SK-N-SH treated with all-trans-retinoic acid at 6 μM for 48 hours (cell line): Measurements from ENCODE around the gene UBASH3B.

Source experiments
- ATAC-seq: fragments of 200-7000 bp; cut with Tn5 transposase; 3 replicates; pipeline ENCODE4 v1.9.1; 2020; ENCODE audit warnings: mild to moderate bottlenecking, moderate library complexity
- ARNTL ChIP-seq: fragments of 450-650 bp; formaldehyde crosslinking; IDR thresholded peaks from 2 replicates; pipeline ENCODE4 v1.5.0; 2020; ENCODE audit warnings: low read depth, mild to moderate bottlenecking, moderate library complexity, borderline replicate concordance
- BACH2 ChIP-seq: fragments of 250-450 bp; sonication (Bioruptor Pico); IDR thresholded peaks from 2 replicates; pipeline ENCODE4 v1.9.0; 2021; ENCODE audit warnings: mild to moderate bottlenecking, borderline replicate concordance
- CREB5 ChIP-seq: fragments of 250-450 bp; sonication (Bioruptor Pico); IDR thresholded peaks from 2 replicates; pipeline ENCODE4 v1.5.1; 2020; ENCODE audit warnings: low read depth, mild to moderate bottlenecking, moderate library complexity
- CSDC2 ChIP-seq: fragments of 250-450 bp; sonication (Bioruptor Pico); IDR thresholded peaks from 2 replicates; pipeline ENCODE4 v1.5.0; 2020; ENCODE audit warnings: mild to moderate bottlenecking, moderate library complexity
- CSRNP3 ChIP-seq: fragments of 250-450 bp; sonication (Bioruptor Pico); IDR thresholded peaks from 2 replicates; pipeline ENCODE4 v1.5.1; 2021; ENCODE audit warnings: mild to moderate bottlenecking, moderate library complexity
- ESRRG ChIP-seq: fragments of 250-450 bp; sonication (Bioruptor Pico); IDR thresholded peaks from 2 replicates; pipeline ENCODE4 v1.6.1; 2021; ENCODE audit warnings: mild to moderate bottlenecking
- GLIS3 ChIP-seq: fragments of 250-450 bp; sonication (Bioruptor Pico); IDR thresholded peaks from 2 replicates; pipeline ENCODE4 v1.5.0; 2020; ENCODE audit warnings: mild to moderate bottlenecking, moderate library complexity
- ISL1 ChIP-seq: fragments of 250-450 bp; sonication (Bioruptor Pico); IDR thresholded peaks from 2 replicates; pipeline ENCODE4 v2.1.2; 2022; ENCODE audit warnings: mild to moderate bottlenecking, moderate library complexity
- OSR1 ChIP-seq: fragments of 250-450 bp; sonication (Bioruptor Pico); IDR thresholded peaks from 2 replicates; pipeline ENCODE4 v1.8.0; 2022; ENCODE audit warnings: moderate library complexity, mild to moderate bottlenecking, inconsistent platforms
- PATZ1 ChIP-seq: fragments of 250-450 bp; sonication (Bioruptor Pico); IDR thresholded peaks from 2 replicates; pipeline ENCODE4 v1.8.0; 2020; ENCODE audit warnings: mild to moderate bottlenecking, moderate library complexity, borderline replicate concordance
- POU6F1 ChIP-seq: fragments of 250-450 bp; sonication (Bioruptor Pico); IDR thresholded peaks from 2 replicates; pipeline ENCODE4 v1.8.0; 2021; ENCODE audit warnings: low read depth, mild to moderate bottlenecking, moderate library complexity, borderline replicate concordance
- PPARA ChIP-seq: fragments of 250-450 bp; sonication (Bioruptor Pico); IDR thresholded peaks from 2 replicates; pipeline ENCODE4 v1.5.0; 2020; ENCODE audit warnings: mild to moderate bottlenecking, borderline replicate concordance
- RARB ChIP-seq: fragments of 250-450 bp; sonication (Bioruptor Pico); IDR thresholded peaks from 2 replicates; pipeline ENCODE4 v1.8.0; 2021; ENCODE audit warnings: mild to moderate bottlenecking, moderate library complexity
- SNAI2 ChIP-seq: fragments of 250-450 bp; sonication (Bioruptor Pico); IDR thresholded peaks from 2 replicates; pipeline ENCODE4 v1.5.0; 2020; ENCODE audit warnings: mild to moderate bottlenecking, moderate library complexity
- TCF4 ChIP-seq: fragments of 250-450 bp; sonication (Bioruptor Pico); IDR thresholded peaks from 2 replicates; pipeline ENCODE4 v1.8.0; 2021; ENCODE audit warnings: mild to moderate bottlenecking, moderate library complexity, borderline replicate concordance
- TSHZ2 ChIP-seq: fragments of 250-450 bp; sonication (Bioruptor Pico); IDR thresholded peaks from 2 replicates; pipeline ENCODE4 v1.5.0; 2020; ENCODE audit warnings: mild to moderate bottlenecking, moderate library complexity
- ZFP3 ChIP-seq: fragments of 250-450 bp; sonication (Bioruptor Pico); IDR thresholded peaks from 2 replicates; pipeline ENCODE4 v1.5.0; 2020; ENCODE audit warnings: mild to moderate bottlenecking, moderate library complexity
- ZFP30 ChIP-seq: fragments of 450-650 bp; formaldehyde crosslinking; IDR thresholded peaks from 2 replicates; pipeline ENCODE4 v1.5.0; 2022; ENCODE audit warnings: mild to moderate bottlenecking, moderate library complexity
- ZNF565 ChIP-seq: fragments of 450-650 bp; formaldehyde crosslinking; conservative IDR thresholded peaks from 2 replicates; pipeline ENCODE4 v1.5.0; 2020; ENCODE audit warnings: low read depth, mild to moderate bottlenecking, moderate library complexity
- ZNF70 ChIP-seq: fragments of 450-650 bp; formaldehyde crosslinking; IDR thresholded peaks from 2 replicates; pipeline ENCODE4 v1.5.0; 2020; ENCODE audit warnings: mild to moderate bottlenecking, moderate library complexity
- ZNF8 ChIP-seq: fragments of 450-650 bp; formaldehyde crosslinking; IDR thresholded peaks from 2 replicates; pipeline ENCODE4 v1.5.0; 2020; ENCODE audit warnings: mild to moderate bottlenecking, moderate library complexity

UBASH3B gene

GRCh38 chr11:122633219-122633829, 22.2 kb upstream of the UBASH3B start:
- ATAC-seq: peak; percentile 73

GRCh38 chr11:122634501-122634900, 21.0 kb upstream of the UBASH3B start:
- TF ChIP-seq ESRRG (no peak), PPARA (CRISPR knock-in tag) (no peak), PATZ1 (CRISPR knock-in tag) (no peak), ZNF70 (CRISPR knock-in tag) (no peak), ARNTL (CRISPR knock-in tag) (no peak), GLIS3 (CRISPR knock-in tag) (no peak), CSRNP3 (CRISPR knock-in tag) (no peak), ZFP30 (no peak), OSR1 (CRISPR knock-in tag) (no peak), ZNF565 (CRISPR knock-in tag) (no peak), SNAI2 (no peak), CREB5 (CRISPR knock-in tag) (no peak), CSDC2 (CRISPR knock-in tag) (no peak), ZFP3 (no peak), RARB (CRISPR knock-in tag) (no peak), BACH2 (no peak), ISL1 (no peak), POU6F1 (no peak), TCF4 (CRISPR knock-in tag) (no peak), TSHZ2 (CRISPR knock-in tag) (no peak)
- peak; percentile 71 for ATAC-seq

More at GRCh38 chr11:122633219-122633829, 22.2 kb upstream of the UBASH3B start:
- no peak for TF ChIP-seq CSRNP3 (CRISPR knock-in tag)

- TF ChIP-seq TCF4 (CRISPR knock-in tag) (no peak), RARB (CRISPR knock-in tag) (no peak), GLIS3 (CRISPR knock-in tag) (no peak), ZNF8 (CRISPR knock-in tag) (no peak), ISL1 (no peak), ESRRG (no peak), PATZ1 (CRISPR knock-in tag) (no peak), BACH2 (no peak), POU6F1 (no peak), ARNTL (CRISPR knock-in tag) (no peak)
- no peak for ATAC-seq
These were observed 18.0 kb upstream of the UBASH3B start for GRCh38 chr11:122637541-122637940.
